Occipital lobe (tissue), 2 donors: ENCODE data around the gene PROSER1. TPM values are rescaled to one million over a fixed set of nuclear protein-coding genes. Genes with fewer than 3 reads are reported as not detected.
A peak's percentile ranks its signal among the peaks of the same experiment; 100 is the strongest.
"Not testable (repeated sequence)": the region's sequence is repeated elsewhere in the genome, so short reads cannot be mapped to it uniquely, and the experiment has no call there.

Source experiments
- DNase-seq: peaks from one replicate; lab custom pipeline; 2025; lab: John Stamatoyannopoulos, UW
- total RNA-seq: library from RNA; depleted of rRNA; stranded (reverse); fragments of >200 nt; gene quantifications from one replicate; pipeline ENCODE4 v1.2.3, GENCODE V29; 2014

PROSER1 gene
- total RNA-seq = 33.1 TPM

GRCh38 chr13:39037880-39038568 is at the start of gene PROSER1, which contains the start of gene NHLRC3:
Gene PROSER1 (minus strand): TSS chr13:39038089. CDS start chr13:39037242, 847 bp downstream.
Gene NHLRC3 (plus strand): TSS chr13:39038456. CDS start chr13:39038640, 184 bp downstream.
- peak; percentile 92 for DNase-seq

GRCh38 chr13:39086251-39086945 is 48.5 kb upstream of the PROSER1 start:
- not testable (repeated sequence) for DNase-seq

- no peak for DNase-seq
Observed at GRCh38 chr13:39073983-39074382, 36.1 kb upstream of the PROSER1 start.

- DNase-seq = no peak
Observed at GRCh38 chr13:39072842-39073241, 35.0 kb upstream of the PROSER1 start.

GRCh38 chr13:39062004-39062403 is 24.1 kb upstream of the PROSER1 start:
- no peak for DNase-seq

GRCh38 chr13:39058040-39058439 is 20.2 kb upstream of the PROSER1 start:
- no peak for DNase-seq

GRCh38 chr13:39056018-39056417 is 18.1 kb upstream of the PROSER1 start:
- no peak for DNase-seq

- DNase-seq = no peak
Observed at GRCh38 chr13:39054112-39054511, 16.2 kb upstream of the PROSER1 start.

- peak; percentile 3 for DNase-seq
Observed at GRCh38 chr13:39052944-39053343, 15.1 kb upstream of the PROSER1 start.

GRCh38 chr13:39051157-39051556 is 13.3 kb upstream of the PROSER1 start:
- no peak for DNase-seq

GRCh38 chr13:39049274-39049673 is 11.4 kb upstream of the PROSER1 start:
- no peak for DNase-seq

GRCh38 chr13:39048806-39049205 is 10.9 kb upstream of the PROSER1 start:
- no peak for DNase-seq

- peak; percentile 2 for DNase-seq
Observed at GRCh38 chr13:39047560-39047959, 9.7 kb upstream of the PROSER1 start.

- no peak for DNase-seq
Observed at GRCh38 chr13:39044536-39044935, 6.6 kb upstream of the PROSER1 start.

- DNase-seq = no peak
Observed at GRCh38 chr13:39040206-39040605, 2.3 kb upstream of the PROSER1 start.

- DNase-seq = no peak
Observed at GRCh38 chr13:39039041-39039440, 1.2 kb upstream of the PROSER1 start.

GRCh38 chr13:39038569-39039030 is 711 bp upstream of the PROSER1 start:
- DNase-seq = no peak

- peak; percentile 39 for DNase-seq
Observed at GRCh38 chr13:39037410-39037879, 444 bp downstream of the PROSER1 start.

- DNase-seq = no peak
Observed at GRCh38 chr13:39036212-39036611, 1.7 kb downstream of the PROSER1 start.

GRCh38 chr13:39035799-39036198 is 2.1 kb downstream of the PROSER1 start:
- DNase-seq = no peak

- DNase-seq = no peak
Observed at GRCh38 chr13:39035204-39035603, 2.7 kb downstream of the PROSER1 start.

GRCh38 chr13:39034085-39034484 is 3.8 kb downstream of the PROSER1 start:
- no peak for DNase-seq

GRCh38 chr13:39032150-39032549 is 5.7 kb downstream of the PROSER1 start:
- DNase-seq = no peak
